OCI-LY1 (cell line): Measurements from ENCODE around the gene RGS13.

ENCODE experiments used
- EZH2 ChIP-seq: fragments of 200-600 bp; sonication (generic), shearing (Covaris generic); IDR thresholded peaks from 2 replicates; pipeline ENCODE4 v1.8.0; 2017; ENCODE audit warnings: borderline replicate concordance, mixed run types, mild to moderate bottlenecking, antibody characterized with exemption, low read length, moderate library complexity, mixed read lengths
- TF ChIP-seq, protein P1 (sequence below): fragments of 200-600 bp; sonication (generic), shearing (Covaris generic); IDR thresholded peaks from 2 replicates; pipeline ENCODE4 v1.5.1; 2017; ENCODE audit warnings: mild to moderate bottlenecking, antibody characterized with exemption, low read length, moderate library complexity, mixed read lengths

DNA sequence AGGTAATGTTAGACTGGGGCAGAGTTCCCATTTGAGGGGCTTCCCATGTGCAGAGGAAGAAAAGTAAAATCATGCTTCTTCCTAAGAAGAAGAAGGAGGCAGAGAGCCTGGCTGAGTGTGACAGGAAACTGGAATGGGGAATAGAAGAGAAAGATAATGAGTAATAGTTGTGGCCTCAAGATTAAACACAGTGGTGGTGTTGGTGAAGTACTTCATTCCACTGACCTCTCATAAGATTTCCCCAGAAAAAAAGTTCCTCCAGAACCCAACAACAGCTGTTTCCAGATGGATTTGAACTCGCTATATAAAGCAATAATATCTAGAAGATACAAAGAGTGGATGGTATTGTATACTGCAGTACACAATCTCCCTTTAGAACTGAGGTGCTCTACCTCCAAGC lies 47.4 kb upstream of the RGS13 start:
- TF ChIP-seq, protein P1, sequence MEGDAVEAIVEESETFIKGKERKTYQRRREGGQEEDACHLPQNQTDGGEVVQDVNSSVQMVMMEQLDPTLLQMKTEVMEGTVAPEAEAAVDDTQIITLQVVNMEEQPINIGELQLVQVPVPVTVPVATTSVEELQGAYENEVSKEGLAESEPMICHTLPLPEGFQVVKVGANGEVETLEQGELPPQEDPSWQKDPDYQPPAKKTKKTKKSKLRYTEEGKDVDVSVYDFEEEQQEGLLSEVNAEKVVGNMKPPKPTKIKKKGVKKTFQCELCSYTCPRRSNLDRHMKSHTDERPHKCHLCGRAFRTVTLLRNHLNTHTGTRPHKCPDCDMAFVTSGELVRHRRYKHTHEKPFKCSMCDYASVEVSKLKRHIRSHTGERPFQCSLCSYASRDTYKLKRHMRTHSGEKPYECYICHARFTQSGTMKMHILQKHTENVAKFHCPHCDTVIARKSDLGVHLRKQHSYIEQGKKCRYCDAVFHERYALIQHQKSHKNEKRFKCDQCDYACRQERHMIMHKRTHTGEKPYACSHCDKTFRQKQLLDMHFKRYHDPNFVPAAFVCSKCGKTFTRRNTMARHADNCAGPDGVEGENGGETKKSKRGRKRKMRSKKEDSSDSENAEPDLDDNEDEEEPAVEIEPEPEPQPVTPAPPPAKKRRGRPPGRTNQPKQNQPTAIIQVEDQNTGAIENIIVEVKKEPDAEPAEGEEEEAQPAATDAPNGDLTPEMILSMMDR, result no peak
- TF ChIP-seq EZH2, result no peak
